ENCODE data around the gene TSSK3. TPM values are rescaled to one million over a fixed set of nuclear protein-coding genes. Genes with fewer than 3 reads are reported as not detected.
A peak's percentile ranks its signal among the peaks of the same experiment; 100 is the strongest.
"Not testable (repeated sequence)": the region's sequence is repeated elsewhere in the genome, so short reads cannot be mapped to it uniquely, and the experiment has no call there.

The TSSK3 gene
- total RNA-seq, 4 donors from 2014 or later, result 1.3 to 1.4 TPM; not detected in 2

- 42 to 46% methylated on average over 2 of the region's 2 CpGs for WGBS, 2 donors (ENCODE audit: low coverage in 1 of 2)
- no peaks in the 10 kb centered on the region for H3K27me3 ChIP-seq
- DNase-seq, result no peak
- in situ Hi-C loops (cut with MboI; ENCODE audit: low pct_ligation_motif_present in 1 of 4, low pct_unique_long_range_greater_than_20kb in 1 of 4, low sequenced_read_pairs in 3 of 4), result no loop called here
- no peak overlapping the region for H3K4me3 ChIP-seq
- H3K4me1 ChIP-seq, result peaks cover 15 to 27% (median 16%) of the 10 kb centered on the region in 4 donors
- intact Hi-C loops (cut with DNase I; ENCODE audit: low total_unique reads), result no loop called here
- no peaks in the 10 kb centered on the region for H3K36me3 ChIP-seq
- TF ChIP-seq CTCF (IDR thresholded peaks at IDR 0.05) (no peak), EP300 (IDR thresholded peaks at IDR 0.05; ENCODE audit: low read depth) (no peak), POLR2AphosphoS5 (IDR thresholded peaks at IDR 0.05) (peak in 1 of 3 donors; percentile 20), POLR2A (IDR thresholded peaks at IDR 0.05) (no peak)
- H3K27ac ChIP-seq, result peak overlapping the region in 3 of 4 donors; percentile 16 to 92 (median 17)
- no peaks in the 10 kb centered on the region for H3K9me3 ChIP-seq
Measured at GRCh38 chr1:32353886-32354570, 8.3 kb upstream of the TSSK3 start.

GRCh38 chr1:32355778-32356177 lies 6.6 kb upstream of the TSSK3 start:
- 80 to 91% methylated on average over 1 to 6 of the region's 6 CpGs for WGBS, 2 donors (ENCODE audit: low coverage in 1 of 2)
- H3K27me3 ChIP-seq; H3K27ac ChIP-seq; H3K9me3 ChIP-seq; H3K36me3 ChIP-seq; in situ Hi-C loops (cut with MboI; ENCODE audit: low pct_ligation_motif_present in 1 of 4, low pct_unique_long_range_greater_than_20kb in 1 of 4, low sequenced_read_pairs in 3 of 4); H3K4me3 ChIP-seq; DNase-seq; intact Hi-C loops (cut with DNase I; ENCODE audit: low total_unique reads): not testable (repeated sequence)
- peaks cover 14 to 21% (median 16%) of the 10 kb centered on the region in 4 donors for H3K4me1 ChIP-seq

GRCh38 chr1:32356478-32356877 lies 5.9 kb upstream of the TSSK3 start:
- Histone ChIP-seq H3K9me3 (no peaks in the 10 kb centered on the region), H3K27ac (no peak overlapping the region), H3K36me3 (no peaks in the 10 kb centered on the region), H3K4me3 (no peak overlapping the region), H3K4me1 (peaks cover 14 to 24% (median 19%) of the 10 kb centered on the region in 4 donors), H3K27me3 (no peaks in the 10 kb centered on the region)
- in situ Hi-C loops (cut with MboI; ENCODE audit: low pct_ligation_motif_present in 1 of 4, low pct_unique_long_range_greater_than_20kb in 1 of 4, low sequenced_read_pairs in 3 of 4), result no loop called here
- intact Hi-C loops (cut with DNase I; ENCODE audit: low total_unique reads), result no loop called here
- WGBS, 2 donors (ENCODE audit: low coverage in 1 of 2), result 78 to 88% methylated on average over 1 of the region's 1 CpG
- no peak for DNase-seq
- TF ChIP-seq POLR2AphosphoS5 (IDR thresholded peaks at IDR 0.05), result no peak
- TF ChIP-seq POLR2A (IDR thresholded peaks at IDR 0.05), result no peak
- no peak for TF ChIP-seq EP300 (IDR thresholded peaks at IDR 0.05; ENCODE audit: low read depth)
- TF ChIP-seq CTCF (IDR thresholded peaks at IDR 0.05), result no peak

- Histone ChIP-seq H3K9me3 (no peaks in the 10 kb centered on the region), H3K4me3 (no peak overlapping the region), H3K4me1 (peaks cover 19 to 28% (median 25%) of the 10 kb centered on the region in 4 donors), H3K27ac (no peak overlapping the region), H3K27me3 (no peaks in the 10 kb centered on the region), H3K36me3 (no peaks in the 10 kb centered on the region)
- no peak for TF ChIP-seq EP300 (IDR thresholded peaks at IDR 0.05; ENCODE audit: low read depth)
- no peak for TF ChIP-seq POLR2A (IDR thresholded peaks at IDR 0.05)
- no peak for TF ChIP-seq CTCF (IDR thresholded peaks at IDR 0.05)
- no peak for TF ChIP-seq POLR2AphosphoS5 (IDR thresholded peaks at IDR 0.05)
- no peak for DNase-seq
- in situ Hi-C loops (cut with MboI; ENCODE audit: low pct_ligation_motif_present in 1 of 4, low pct_unique_long_range_greater_than_20kb in 1 of 4, low sequenced_read_pairs in 3 of 4), result no loop called here
- WGBS, 2 donors (ENCODE audit: low coverage in 1 of 2), result 80% methylated on average over 6 of the region's 6 CpGs; no CpG with 5 or more reads in 1 of the 2 donors
- intact Hi-C loops (cut with DNase I; ENCODE audit: low total_unique reads), result no loop called here
Measured at GRCh38 chr1:32357614-32358013, 4.7 kb upstream of the TSSK3 start.

Data from transverse colon (tissue), 4 donors.